Stimulated activated CD4-positive, alpha-beta T cell treated with anti-CD3 and anti-CD28 coated beads, Interleukin-15, amount 100 ng/mL, for 1 hour (primary cell): ENCODE measurements around the gene OMA1.

Experiments used
- DNase-seq, 2 donors: peaks; one replicate each; pipeline ENCODE4 v3.0.0-alpha.2; 2020; ENCODE audit warnings: low read depth in 1 of 2, low spot score in 1 of 2

Gene OMA1

GRCh38 chr1:58465176-58465575 is 81.3 kb downstream of the OMA1 start:
- no peak for DNase-seq

DNA sequence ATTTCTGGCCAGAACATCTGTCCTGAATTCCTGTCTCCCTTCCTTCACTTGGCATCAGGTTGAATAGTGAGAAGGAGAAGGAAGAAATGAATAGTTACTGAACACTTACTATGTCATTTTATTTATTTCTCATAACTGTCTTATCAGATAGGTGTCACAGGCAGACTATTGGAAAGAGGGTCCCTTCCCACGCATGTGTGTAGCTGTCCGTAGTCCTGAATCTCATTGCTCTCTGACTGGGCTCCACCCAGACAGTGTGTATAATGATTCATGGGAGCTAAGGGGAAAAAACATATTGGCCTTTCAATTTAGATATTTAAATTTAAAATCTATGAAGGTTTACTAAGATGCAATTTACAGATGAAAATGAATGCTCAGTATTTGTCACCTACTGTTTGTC is 86.1 kb downstream of the OMA1 start:
- no peak for DNase-seq

GRCh38 chr1:58459911-58460310 is 86.6 kb downstream of the OMA1 start:
- no peak for DNase-seq

DNA sequence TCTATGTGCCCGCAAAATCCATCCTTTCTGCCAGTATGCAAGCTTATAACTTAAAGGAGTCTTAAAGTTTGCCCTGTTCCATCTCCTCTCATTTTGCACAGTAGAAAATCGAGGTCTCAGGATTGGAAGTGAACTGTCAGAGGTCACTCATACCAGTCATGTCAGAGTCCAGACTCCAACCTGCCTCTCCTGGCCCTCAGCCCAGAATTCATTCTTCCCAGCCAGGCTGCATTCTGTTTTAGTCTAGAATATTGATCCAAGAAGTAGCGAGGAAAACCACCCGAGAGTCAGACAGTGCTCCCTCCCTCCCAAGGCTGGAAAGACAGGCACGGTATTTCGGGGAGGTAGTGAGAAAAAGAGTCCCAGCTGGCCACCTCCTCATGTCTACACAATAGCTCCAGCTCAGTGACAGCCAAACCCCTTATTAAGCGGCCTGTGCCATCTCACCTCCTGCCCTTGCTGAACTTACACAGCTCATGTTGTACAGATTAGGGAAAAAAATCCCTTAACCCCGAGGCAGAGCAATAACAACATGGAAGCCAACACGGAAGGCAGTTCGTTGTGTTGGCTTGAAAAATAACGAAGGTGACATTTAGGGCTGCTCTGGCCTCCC is 89.4 kb downstream of the OMA1 start:
- no peak for DNase-seq

GRCh38 chr1:58456470-58456869 is 90.1 kb downstream of the OMA1 start:
- no peak for DNase-seq

GRCh38 chr1:58454807-58455206 is 91.7 kb downstream of the OMA1 start:
- DNase-seq = no peak

DNA sequence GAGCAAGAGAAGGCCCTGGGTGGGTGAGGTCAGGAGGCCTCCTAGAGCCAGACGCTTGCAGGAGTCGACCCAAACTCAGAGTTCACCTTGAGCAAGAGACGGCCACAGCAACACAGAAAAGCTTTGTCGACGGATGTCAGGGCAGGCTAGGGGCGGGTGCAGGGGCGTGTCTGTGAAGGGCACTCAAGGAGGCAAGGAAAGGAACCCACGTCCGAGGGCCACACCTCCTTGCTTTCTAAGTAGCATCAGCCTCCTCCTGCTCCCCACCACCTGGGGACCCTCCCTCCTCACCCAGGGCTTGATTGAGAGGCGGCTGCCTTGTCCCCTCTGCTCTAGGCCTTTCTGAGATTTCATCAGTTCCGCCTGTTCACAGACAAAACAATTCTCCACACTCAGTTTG is 92.1 kb downstream of the OMA1 start:
- DNase-seq = no peak

GRCh38 chr1:58451560-58452191 is 94.8 kb downstream of the OMA1 start:
- DNase-seq = no peak

DNA sequence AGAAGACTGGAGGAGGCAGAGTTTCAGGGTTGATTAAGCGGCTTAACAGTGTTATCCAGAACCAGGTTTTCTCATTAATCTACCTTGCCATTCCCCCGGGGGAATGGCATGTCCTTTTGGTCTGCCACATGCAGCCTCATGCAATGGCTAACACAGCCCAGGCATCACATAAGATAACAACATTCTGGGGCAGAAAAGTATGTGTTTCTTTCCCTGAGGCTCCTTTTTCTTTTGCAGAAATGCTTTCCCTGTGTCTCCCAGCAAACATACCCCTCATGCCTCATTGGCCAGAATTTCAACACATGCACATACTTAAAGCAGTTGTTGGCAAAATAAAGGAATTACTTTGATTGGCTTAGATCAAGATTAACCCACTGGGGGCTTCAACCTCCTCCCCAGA is 98.6 kb downstream of the OMA1 start:
- no peak for DNase-seq

DNA sequence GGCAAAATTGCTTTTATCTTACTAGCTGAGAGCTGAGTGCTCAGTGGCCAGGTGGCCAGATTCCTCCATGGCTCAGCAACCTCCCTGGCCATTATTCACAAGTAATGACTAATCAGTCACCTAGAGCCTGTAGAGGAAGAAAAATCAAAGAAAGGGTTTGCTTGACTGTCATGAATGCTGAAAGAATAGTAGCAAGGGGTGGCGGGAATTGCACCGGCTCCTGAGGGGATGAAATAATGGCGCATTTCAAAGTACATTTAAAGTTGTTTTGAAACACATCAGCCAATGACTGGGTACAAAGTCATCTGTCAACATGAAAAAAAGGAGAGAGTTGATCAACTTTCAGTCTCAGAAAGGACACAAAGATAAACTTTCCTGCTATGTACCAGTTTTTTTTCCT is 99.5 kb downstream of the OMA1 start:
- no peak for DNase-seq

GRCh38 chr1:58446368-58446767 is 100.2 kb downstream of the OMA1 start:
- no peak for DNase-seq

DNA sequence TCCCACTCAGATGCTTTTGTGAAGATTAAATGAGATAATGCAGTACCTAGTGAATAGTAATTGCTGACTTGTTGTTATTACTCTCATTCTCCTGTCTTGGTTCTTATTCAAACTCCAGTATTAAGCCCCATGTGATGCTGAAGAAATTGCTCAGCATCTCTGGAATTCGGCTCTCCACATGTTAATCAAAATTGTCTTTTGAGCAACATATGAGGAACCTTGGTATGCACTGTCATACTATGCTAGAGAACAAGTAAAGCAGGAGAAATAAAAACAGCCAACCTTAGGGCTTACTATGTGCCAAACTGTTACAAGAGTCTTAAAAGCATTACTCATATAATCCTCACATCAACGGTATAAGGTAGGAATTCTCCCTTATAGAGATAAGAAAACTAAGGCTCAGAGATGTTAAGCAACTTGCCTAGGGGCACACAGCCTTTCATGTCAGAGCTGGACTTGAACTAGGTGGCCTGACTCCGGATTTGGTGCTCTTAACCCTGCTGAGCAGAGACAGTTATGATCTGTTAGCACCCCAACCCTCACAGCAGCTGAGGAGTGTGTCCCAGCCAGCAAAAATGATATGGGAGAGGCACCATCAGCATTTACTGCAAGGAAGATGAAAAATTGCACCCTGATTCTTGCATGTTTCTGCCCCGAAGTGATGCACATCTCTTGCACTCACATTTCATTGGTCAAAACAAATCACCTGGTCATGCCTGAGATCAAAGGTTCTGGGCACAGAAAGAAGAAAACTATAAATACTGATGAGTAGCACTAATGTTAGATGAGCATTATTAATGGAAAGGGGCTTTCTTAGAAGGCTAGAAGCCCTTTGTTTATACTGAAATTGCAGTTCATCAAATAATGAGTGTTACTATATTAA is 102.3 kb downstream of the OMA1 start:
- DNase-seq = no peak

- DNase-seq = no peak
Observed at GRCh38 chr1:58442114-58442513, 104.4 kb downstream of the OMA1 start.

GRCh38 chr1:58441699-58442098 is 104.8 kb downstream of the OMA1 start:
- DNase-seq = no peak

- no peak for DNase-seq
Observed at GRCh38 chr1:58440696-58441095, 105.8 kb downstream of the OMA1 start.

- no peak for DNase-seq
Observed at GRCh38 chr1:58439946-58440345, 106.6 kb downstream of the OMA1 start.

- DNase-seq = no peak
Observed at GRCh38 chr1:58438468-58438867, 108.1 kb downstream of the OMA1 start.

DNA sequence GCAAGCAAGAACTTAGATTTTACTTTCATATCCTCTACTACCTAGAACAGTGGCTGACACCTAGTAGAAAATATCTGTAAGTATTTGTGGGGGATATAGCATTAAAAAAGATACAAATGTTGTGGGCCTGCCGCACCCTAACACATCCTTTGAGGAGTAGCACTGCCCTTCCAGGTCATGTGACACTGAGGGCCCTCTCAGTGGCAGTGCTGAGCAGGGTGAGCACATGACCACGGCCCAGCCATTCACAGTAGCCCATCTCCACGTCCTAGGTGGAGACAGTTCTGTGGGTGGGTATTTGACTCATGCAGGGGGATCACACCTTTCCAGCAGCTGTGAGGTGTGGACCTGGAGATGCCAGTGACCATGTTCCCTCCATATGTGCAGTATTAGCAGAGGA is 108.9 kb downstream of the OMA1 start:
- no peak for DNase-seq

- no peak for DNase-seq
Observed at GRCh38 chr1:58436615-58437297, 109.8 kb downstream of the OMA1 start.

DNA sequence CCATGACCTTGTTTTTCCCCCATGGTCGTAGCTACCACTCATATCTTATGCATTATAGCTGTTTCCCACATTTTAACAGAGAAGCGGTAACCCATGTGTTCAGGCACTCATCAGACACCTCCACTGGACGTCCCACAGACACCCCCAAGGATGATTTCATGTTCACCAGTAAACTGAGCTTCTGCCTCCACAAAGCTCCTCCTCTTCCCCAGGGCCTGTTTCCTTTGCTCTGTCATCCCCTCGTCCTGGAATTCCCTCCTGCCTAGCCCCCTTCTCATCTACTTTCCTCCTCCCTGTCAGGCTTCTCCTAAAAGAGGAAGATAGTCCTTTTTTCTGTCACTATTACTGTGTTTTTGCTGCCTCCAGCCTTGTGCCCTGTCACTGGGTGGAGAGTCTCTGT is 111.2 kb downstream of the OMA1 start:
- DNase-seq = no peak

- no peak for DNase-seq
Observed at GRCh38 chr1:58434607-58435006, 111.9 kb downstream of the OMA1 start.

- no peak for DNase-seq
Observed at GRCh38 chr1:58434181-58434580, 112.3 kb downstream of the OMA1 start.
